KOPT-K1 (cell line): ENCODE data around the gene ATP6V0B.

Source experiments
- H3K27ac ChIP-seq: fragments of 200-600 bp; sonication (generic); 2 replicates; pipeline ENCODE4 v1.5.1; 2016; ENCODE audit warnings: antibody characterized with exemption, mild to moderate bottlenecking, low read depth, low read length; ENCODE audit not compliant: poor library complexity, severe bottlenecking
- H3K36me3 ChIP-seq: fragments of 200-600 bp; sonication (generic); 2 replicates; pipeline ENCODE4 v1.5.1; 2017; ENCODE audit warnings: antibody characterized with exemption, mild to moderate bottlenecking, low read length, moderate library complexity; ENCODE audit not compliant: insufficient read depth
- H3K9me3 ChIP-seq: fragments of 200-600 bp; sonication (generic); 2 replicates; pipeline ENCODE4 v1.5.1; 2017; ENCODE audit warnings: antibody characterized with exemption, low read length, mild to moderate bottlenecking; ENCODE audit not compliant: insufficient read depth, poor library complexity, severe bottlenecking

The ATP6V0B gene

DNA sequence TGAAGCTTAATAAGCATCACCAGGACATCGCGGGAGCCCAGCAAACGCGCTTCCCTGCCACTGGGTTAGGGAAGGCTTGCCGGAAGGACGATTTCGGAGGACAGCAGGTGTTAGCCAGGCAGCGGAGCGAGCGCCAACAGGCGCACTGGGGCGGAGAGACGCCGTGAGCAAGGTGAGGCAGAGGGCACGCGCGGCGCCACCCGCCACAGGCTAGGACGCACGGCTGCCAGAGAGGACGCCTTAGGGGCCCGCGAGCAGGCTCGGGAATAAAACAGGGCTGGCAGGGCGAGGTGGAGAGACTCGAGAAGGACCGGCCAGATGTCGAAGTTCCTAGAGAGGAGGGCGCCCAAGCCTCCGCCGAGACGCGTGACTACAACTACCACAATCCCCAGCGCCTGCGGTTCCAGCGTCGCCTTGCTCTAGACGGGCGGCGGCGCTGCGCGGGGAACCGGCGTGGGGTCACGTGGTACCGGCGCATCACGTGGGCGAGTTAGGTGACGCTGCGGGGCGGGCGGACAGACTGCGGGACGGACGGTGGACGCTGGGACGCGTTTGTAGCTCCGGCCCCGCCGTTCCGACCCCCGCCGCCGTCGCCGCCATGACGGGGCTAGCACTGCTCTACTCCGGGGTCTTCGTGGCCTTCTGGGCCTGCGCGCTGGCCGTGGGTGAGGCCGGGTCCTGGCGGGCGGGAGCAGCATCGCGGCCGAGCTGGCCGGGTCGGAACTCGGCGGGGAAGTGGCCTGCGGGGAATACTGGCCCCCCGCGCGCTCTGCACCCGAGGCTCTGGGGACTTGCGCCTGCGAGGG is at the start of gene ATP6V0B:
Gene ATP6V0B (plus strand): TSS at position 518 of the 806 bp plus-strand sequence. CDS start 81 bp downstream, at position 599.
- H3K27ac ChIP-seq: peak within 1 kb of the TSS; percentile 73
- H3K9me3 ChIP-seq: no peaks in the 10 kb centered on the region
- peaks cover 46% of the 10 kb centered on the region for H3K36me3 ChIP-seq

DNA sequence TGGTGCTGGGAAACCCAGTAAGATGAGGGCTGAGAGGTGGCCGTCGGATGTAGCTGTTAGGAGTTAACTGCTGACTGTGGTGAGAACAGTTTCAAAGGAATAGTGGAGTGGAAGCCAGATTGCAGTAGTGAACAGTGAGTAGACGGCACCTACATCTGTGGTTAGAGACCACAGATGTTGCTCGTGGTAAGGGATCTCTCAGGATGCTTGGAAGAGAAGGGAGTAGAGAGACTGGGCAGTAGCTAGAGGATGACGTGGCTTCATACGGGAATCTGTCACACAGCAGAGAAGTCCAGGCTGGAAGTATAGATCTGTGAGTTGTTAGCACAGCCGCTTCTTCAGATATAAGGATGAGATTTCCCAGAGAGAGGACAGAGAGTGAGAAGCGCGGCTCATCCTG is 48.9 kb upstream of the ATP6V0B start:
- Histone ChIP-seq H3K36me3 (peaks cover 14% of the 10 kb centered on the region; the same call in 1 of the 2 replicates), H3K9me3 (no peaks in the 10 kb centered on the region), H3K27ac (no peak overlapping the region)

DNA sequence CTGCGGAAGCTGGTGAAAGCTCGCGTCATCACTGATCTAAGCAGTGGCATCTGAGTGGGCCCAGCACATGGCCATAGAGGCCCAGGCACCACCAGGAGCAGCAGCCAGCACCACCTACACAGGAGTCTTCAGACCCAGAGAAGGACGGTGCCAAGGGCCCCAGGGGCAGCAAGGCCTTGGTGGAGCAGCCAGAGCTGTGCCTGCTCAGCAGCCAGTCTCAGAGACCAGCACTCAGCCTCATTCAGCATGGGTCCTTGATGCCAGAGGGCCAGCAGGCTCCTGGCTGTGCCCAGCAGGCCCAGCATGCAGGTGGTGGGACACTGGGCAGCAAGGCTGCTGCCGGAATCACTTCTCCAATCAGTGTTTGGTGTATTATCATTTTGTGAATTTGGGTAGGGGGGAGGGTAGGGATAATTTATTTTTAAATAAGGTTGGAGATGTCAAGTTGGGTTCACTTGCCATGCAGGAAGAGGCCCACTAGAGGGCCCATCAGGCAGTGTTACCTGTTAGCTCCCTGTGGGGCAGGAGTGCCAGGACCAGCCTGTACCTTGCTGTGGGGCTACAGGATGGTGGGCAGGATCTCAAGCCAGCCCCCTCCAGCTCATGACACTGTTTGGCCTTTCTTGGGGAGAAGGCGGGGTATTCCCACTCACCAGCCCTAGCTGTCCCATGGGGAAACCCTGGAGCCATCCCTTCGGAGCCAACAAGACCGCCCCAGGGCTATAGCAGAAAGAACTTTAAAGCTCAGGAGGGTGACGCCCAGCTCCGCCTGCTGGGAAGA is 44.4 kb upstream of the ATP6V0B start:
- Histone ChIP-seq H3K27ac (no peak overlapping the region), H3K36me3 (peaks cover 13% of the 10 kb centered on the region; the same call in 1 of the 2 replicates)

DNA sequence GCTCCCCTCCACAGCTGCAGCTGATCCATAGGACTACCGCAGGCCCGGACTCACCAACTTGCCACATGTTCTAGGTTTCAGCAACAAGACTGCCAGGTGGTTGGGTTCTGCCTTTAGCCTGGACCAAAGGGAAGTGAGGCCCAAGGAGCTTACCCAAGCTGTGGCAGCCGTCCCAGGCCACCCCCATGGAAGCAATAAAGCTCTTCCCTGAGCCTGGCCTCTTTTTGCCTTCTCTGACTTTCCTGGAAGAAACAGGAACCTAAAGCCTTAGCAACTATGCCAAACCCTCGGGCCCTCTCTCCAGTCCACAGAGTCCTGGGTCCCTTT is 43.8 kb upstream of the ATP6V0B start:
- no peaks in the 10 kb centered on the region for H3K9me3 ChIP-seq
- peaks cover 8% of the 10 kb centered on the region; the same call in 1 of the 2 replicates for H3K36me3 ChIP-seq
- H3K27ac ChIP-seq: no peak overlapping the region

More for the DNA sequence above, 44.4 kb upstream of the ATP6V0B start:
- H3K9me3 ChIP-seq: no peaks in the 10 kb centered on the region

DNA sequence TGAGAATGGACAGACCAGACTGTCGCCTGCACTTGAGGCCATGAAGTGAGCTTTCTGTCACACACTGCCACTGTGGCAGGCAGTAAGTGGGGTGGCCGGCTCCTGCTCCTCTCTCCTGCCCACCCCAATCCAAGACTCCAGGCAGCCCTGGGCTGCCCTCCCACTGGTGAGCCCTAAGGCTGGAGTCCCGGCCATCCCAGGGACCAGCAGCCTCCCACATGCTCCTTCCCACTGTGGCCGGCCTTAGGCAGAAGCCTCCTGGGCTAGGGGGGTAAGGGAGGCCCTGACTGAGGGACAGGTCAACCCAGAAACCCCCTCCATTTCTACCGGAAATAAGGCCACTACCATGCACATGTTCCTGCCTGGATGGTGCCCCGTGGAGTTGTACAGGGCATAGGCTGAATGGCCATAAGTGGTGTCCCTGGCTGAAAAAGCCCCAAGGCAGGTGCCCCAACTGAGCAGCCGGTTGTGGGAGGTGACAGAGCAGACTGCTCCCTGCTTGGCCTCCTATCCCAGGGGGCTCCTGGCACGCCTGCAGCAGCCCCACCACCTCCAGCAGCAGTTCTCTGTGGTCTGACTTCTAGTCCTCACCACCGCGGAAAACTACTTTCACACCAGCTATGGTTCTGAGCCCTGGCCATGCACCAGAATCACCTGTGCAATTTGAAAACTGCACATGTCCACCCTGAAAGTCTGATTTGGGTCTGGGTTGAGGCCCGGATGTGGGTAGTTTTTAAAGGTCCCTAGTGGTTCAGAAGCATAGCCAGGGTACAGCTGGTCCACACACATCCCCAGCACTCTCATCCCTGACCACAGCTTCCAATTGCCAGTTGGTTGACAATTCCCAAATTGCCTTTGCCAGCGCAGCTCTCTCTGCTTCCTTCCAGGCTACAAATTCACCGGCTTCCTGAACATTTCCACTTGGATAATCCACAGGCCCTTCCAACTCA is 42.8 kb upstream of the ATP6V0B start:
- Histone ChIP-seq H3K27ac (no peak overlapping the region), H3K36me3 (peaks cover 7% of the 10 kb centered on the region; the same call in 1 of the 2 replicates), H3K9me3 (no peaks in the 10 kb centered on the region)

DNA sequence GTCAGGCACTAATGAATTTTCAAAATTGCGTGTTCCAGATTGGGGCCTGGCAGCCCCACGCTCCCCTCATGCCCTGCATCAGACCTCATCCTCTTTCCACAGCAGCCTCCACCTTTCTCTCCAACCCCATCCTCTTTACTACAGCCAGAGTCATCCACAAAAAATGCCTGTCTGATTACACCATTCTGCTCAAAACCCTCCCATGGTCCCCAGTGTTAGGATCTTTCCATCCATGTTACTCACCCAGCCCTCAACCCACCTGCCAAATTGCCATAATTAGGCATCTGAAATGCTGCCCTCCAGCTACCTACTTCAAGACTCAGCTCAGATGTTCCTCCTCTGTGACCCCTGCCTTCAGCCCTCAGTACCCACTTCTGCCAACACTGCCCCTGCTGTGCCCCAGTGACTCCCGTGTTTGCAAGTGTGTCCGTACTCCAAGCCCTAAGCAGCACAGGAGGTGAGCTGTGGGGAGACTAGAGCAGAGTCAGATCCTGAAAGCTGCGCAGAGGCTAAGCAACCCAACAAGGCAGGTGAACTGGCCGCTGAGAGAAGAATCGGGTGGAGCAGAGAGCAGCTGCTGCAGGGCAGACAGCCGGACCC is 41.9 kb upstream of the ATP6V0B start:
- peaks cover 7% of the 10 kb centered on the region; the same call in 1 of the 2 replicates for H3K36me3 ChIP-seq
- no peaks in the 10 kb centered on the region for H3K9me3 ChIP-seq
- no peak overlapping the region for H3K27ac ChIP-seq

DNA sequence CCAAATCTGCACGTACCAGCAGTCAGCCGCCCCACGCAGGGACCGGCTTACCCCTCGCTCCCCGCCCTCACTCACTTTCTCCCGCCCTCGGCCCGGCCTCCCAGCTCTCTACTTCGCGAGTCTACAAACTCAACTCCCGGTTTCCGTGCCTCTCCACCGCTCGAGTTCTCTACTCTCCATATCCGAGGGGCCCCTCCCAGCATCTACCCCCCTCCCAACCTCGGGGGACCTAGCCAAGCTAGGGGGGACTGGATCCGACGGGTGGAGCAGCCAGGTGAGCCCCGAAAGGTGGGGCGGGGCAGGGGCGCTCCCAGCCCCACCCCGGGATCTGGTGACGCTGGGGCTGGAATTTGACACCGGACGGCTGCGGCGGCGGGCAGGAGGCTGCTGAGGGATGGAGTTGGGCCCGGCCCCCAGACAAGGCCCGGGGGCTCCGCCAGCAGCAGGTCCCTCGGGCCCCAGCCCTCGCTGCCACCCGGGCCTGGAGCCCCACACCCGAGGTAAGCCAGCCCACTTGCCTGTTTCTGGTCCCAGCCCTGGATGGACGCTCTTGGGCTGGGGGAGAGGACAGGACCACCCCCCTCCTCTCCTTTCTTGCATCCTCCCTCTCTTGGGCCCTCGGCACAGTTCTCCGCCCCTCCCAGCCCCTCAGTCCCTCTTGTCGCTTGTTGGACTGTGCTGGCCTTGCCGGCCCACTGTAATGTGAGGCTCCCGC is 41.2 kb upstream of the ATP6V0B start, which contains the start of gene ARTN:
Gene ARTN (plus strand): TSS at position 416 of the 715 bp plus-strand sequence. CDS start 1,856 bp downstream, outside the sequence.
- Histone ChIP-seq H3K36me3 (peaks cover 7% of the 10 kb centered on the region; the same call in 1 of the 2 replicates), H3K9me3 (no peaks in the 10 kb centered on the region), H3K27ac (no peak within 1 kb of the TSS)

DNA sequence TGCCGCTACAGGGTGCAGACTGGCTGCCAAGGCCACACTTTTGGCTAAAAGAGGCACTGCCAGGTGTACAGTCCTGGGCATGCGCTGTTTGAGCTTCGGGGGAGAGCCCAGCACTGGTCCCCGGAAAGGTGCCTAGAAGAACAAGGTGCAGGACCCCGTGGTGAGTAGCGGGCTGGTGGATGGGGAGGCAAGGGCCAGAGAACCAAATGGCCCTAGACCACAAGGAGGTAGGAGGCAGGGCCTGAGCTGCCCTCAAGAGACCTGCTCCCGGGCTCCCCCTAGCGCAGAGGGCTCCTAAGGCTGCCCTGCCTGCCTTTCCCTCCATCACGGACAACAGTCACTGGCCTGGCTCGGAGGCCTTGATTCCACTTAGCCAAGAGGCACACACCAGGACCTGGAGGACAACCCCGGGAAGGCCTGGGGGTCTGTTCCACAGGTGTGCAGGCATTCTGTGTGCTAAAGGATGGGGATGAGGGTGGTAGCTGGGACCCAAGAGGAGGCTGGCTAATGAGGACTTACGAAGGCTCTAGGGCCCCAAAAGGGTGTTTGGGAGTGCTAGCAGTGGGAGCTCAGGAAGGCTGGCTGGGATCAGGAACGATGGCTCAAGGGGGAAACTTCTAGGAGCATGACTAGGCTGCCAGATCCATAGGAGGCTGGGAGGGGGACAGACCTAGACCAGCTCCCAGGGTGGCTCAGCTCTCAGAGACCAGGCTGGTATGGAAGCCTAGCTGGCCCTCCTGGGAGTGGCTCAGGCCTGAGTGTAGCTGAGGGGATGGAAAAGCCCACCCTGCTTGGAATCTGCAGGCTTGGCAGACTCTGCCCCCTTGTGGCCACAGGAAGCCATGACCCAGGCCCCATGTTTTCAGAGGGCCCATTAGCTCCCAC is 40.4 kb upstream of the ATP6V0B start:
- Histone ChIP-seq H3K27ac (no peak overlapping the region), H3K9me3 (no peaks in the 10 kb centered on the region), H3K36me3 (peaks cover 7% of the 10 kb centered on the region; the same call in 1 of the 2 replicates)

DNA sequence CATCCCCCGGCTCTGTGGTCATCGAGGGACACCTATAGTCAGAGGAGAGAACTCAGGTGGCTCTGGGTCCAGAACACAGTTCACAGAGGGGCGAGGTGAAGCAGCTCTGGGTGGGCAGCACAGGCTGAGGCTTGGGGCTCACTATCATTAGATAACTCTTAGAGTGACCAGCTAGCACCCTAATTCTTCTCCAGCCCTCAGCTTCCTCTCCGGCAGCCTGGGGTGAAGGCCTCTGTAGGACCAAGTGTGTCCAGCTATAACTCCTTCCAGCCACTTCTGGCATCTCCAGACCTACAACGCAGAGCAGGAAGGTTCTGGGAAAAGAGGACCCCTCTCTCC is 39.8 kb upstream of the ATP6V0B start:
- Histone ChIP-seq H3K36me3 (peaks cover 3% of the 10 kb centered on the region; the same call in 1 of the 2 replicates), H3K9me3 (no peaks in the 10 kb centered on the region), H3K27ac (no peak overlapping the region)

DNA sequence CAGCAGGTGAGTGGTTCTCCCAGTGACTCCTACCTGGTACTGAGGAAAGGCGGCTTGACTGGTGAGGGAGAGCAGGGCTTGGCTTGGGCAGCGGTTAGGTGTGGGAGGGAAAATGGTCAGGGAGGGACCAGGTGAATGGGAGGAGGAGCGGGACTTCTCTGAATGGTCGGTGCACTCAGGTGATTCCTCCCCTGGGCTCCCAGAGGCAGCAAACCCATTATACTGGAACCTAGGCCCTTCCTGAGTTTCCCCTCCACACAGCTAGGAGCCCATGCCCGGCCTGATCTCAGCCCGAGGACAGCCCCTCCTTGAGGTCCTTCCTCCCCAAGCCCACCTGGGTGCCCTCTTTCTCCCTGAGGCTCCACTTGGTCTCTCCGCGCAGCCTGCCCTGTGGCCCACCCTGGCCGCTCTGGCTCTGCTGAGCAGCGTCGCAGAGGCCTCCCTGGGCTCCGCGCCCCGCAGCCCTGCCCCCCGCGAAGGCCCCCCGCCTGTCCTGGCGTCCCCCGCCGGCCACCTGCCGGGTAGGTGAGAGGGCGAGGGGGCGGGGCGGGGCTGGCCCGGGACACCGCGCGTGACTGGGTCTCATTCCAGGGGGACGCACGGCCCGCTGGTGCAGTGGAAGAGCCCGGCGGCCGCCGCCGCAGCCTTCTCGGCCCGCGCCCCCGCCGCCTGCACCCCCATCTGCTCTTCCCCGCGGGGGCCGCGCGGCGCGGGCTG is 38.9 kb upstream of the ATP6V0B start:
- Histone ChIP-seq H3K27ac (no peak overlapping the region), H3K36me3 (no peaks in the 10 kb centered on the region; the same call in 1 of the 2 replicates)

DNA sequence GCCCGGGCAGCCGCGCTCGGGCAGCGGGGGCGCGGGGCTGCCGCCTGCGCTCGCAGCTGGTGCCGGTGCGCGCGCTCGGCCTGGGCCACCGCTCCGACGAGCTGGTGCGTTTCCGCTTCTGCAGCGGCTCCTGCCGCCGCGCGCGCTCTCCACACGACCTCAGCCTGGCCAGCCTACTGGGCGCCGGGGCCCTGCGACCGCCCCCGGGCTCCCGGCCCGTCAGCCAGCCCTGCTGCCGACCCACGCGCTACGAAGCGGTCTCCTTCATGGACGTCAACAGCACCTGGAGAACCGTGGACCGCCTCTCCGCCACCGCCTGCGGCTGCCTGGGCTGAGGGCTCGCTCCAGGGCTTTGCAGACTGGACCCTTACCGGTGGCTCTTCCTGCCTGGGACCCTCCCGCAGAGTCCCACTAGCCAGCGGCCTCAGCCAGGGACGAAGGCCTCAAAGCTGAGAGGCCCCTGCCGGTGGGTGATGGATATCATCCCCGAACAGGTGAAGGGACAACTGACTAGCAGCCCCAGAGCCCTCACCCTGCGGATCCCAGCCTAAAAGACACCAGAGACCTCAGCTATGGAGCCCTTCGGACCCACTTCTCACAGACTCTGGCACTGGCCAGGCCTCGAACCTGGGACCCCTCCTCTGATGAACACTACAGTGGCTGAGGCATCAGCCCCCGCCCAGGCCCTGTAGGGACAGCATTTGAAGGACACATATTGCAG is 38.2 kb upstream of the ATP6V0B start:
- H3K9me3 ChIP-seq: no peaks in the 10 kb centered on the region
- H3K36me3 ChIP-seq: no peaks in the 10 kb centered on the region; the same call in 1 of the 2 replicates
- H3K27ac ChIP-seq: no peak overlapping the region

More for the DNA sequence above, 38.9 kb upstream of the ATP6V0B start:
- no peaks in the 10 kb centered on the region for H3K9me3 ChIP-seq
